HG02798 (cell line): ENCODE data around the gene TTC8.
"Not testable (repeated sequence)": the region's sequence is repeated elsewhere in the genome, so short reads cannot be mapped to it uniquely, and the experiment has no call there.

Experiments
- ATAC-seq: cut with Tn5 transposase; IDR thresholded peaks from one replicate; pipeline ENCODE4 v1.9.1; 2021; ENCODE audit warnings: mild to moderate bottlenecking; ENCODE audit not compliant: unreplicated experiment, poor library complexity

TTC8 gene

GRCh38 chr14:88821888-88822287 lies 2.6 kb upstream of the TTC8 start:
- no peak for ATAC-seq

DNA sequence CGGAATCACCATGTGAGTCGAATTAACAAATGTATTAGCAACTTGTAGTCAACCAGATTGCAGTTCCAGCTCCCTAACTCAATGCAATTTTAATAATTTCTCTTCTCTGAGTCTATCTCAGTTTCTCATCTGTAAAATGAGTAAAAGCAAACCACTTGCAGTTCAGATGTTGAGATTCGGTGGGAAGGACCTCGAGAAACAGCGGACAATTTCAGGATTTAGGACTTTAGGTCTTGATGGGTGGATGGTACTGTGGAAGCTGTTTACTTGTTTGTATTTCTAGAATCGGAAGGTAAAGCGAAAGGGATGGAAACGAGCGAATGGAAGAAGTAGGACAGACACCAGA lies 510 bp upstream of the TTC8 start:
- ATAC-seq: peak; percentile 3

DNA sequence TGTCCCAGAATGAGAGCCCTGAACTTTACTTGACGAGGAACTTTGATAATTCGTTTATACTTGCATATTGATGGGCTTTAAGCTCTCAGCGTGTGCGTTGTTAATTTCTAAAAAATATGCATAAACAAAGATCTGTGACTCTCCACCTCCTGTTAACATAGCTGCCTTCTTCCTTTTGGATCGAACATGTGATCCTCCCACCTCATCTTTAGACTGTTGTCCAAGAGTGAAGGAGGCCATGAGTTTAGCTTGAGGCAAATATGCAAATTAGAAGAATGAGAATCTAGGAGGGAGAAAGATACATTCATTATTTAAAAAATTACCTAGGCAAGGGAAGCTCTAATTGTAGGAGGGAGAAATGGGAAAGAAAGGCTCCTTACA lies 617 bp downstream of the TTC8 start:
- ATAC-seq: no peak

- ATAC-seq: no peak
These were observed 1.1 kb downstream of the TTC8 start for GRCh38 chr14:88825503-88825902.

- ATAC-seq: no peak
These were observed 4.7 kb downstream of the TTC8 start for GRCh38 chr14:88829188-88829587.

DNA sequence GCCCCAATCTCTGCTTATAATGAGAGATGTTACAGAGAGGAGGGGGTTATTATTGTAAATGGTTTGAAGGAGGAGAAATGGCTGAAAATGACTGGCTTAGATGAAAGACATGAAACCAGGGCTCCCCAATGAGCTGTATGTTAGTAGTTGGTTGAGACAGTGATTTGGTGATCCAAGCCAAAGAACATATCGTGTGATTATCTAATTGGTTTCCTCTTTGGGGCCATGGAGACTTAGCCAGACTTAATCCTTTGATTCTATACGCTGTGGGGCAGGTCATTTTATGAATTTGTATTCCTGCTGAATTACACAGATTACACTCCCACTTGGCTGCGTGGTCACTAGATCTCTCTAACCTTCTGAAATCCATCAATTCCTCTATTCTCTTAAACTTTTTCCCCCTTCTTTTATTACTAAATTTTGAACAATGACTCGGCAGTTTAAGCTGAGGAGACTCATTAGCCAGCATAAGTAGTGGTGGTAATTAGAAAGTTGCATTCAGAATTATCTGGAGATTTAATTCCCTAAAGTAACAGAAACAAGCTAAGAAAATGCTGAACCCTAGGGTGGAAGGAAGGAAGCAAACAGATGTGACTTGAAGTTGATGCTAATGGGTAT lies 5.3 kb downstream of the TTC8 start:
- ATAC-seq: no peak

DNA sequence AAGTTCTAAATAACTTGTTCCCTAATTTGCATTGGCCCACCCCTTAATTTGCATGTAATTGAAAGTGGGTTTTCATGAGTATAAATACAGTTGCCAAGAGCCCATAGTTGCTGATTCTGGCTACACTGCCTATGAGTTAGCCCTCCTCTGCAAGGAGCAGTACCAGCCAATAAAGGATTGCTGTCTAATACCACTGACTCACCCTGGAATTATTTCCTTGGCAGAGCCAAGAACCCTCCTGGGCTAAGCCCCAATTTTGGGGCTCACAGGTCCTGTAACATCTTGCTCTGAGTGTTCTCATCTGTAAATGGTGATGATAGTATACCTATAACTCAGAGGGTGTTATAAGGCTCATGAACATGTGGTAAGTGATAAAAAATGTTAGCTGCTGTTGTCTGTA lies 6.8 kb downstream of the TTC8 start:
- no peak for ATAC-seq

DNA sequence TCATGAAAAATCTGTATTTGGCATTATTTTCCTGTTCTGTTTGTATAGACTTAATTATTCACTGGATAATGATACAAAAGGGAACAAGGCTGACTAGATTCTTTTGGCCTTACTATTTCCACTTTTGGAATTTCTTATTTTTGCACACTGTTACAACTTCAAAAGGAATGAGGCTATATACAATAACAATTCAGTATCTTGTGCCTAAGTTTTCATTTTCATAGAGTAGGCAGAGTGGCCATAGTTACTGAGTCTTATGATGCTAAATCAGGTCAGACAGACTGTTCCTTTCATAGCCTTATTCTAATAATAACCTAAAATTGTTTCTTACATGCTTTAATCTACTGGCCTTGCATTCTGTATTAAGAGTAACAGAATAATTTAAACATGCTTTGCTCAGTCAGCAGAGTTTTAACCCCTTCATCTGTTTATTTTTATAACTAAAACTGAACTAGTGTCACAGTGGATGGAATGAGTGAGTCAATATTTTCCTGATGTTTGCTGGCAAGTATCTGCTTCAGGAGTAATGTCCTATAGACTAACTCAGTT lies 10.5 kb downstream of the TTC8 start:
- no peak for ATAC-seq

DNA sequence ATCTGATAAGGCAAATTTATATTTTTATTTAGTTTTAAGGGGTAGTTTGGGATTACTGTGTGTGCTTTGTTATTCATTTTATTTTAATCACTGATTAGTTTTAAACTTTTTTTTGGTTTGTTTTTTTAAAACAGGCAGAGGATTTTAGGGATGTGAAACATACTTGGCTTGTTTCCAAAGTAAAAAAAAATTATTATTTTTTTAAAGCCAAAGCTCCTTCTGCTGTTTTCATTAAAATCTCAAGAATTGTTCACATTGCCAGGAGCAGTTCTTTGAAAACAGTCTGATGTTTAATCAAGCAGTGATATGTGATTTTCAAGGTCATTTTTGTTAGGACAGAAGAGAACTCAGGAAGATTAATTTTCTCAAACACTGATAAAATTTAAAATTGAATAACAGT lies 11.2 kb downstream of the TTC8 start:
- no peak for ATAC-seq

DNA sequence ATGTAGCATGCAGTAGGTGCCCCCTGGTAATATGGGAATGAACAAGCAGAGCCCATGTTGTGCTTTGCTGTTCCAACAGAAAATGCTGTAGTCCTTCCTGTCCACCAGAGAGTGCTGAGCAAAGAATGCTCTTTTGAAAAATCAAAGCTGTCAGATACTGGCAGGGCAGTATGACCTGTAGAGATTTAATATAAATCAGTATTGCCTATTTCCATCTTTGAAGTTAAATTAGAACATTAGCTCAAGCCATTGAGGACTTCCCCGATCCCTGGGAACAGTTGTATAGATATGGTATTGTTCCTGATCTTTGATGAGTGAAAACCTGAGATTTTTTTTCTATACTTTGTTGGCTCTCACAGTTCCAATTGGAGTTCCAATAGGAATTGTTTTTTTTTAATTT lies 13.0 kb downstream of the TTC8 start:
- no peak for ATAC-seq

DNA sequence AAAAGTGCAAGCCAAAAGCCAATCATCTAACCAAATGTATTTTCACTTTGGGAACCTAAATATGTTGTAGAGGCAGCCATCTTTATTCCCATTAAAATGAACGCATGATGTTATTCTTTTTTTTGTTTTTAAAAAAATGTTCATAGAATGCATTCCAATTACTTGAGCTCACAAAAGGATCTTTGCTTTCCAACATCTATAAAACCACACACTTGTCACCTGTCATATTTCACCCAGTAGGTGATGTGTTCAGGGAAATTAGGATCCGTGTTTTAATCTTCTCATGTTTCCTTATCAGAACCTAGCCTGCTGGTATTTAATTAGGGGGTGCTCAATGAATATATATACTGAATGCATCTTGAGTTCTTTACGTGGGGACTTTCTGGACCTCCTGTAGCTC lies 13.6 kb downstream of the TTC8 start:
- ATAC-seq: no peak

GRCh38 chr14:88840926-88841325 lies 16.5 kb downstream of the TTC8 start:
- no peak for ATAC-seq

GRCh38 chr14:88841741-88842140 lies 17.3 kb downstream of the TTC8 start:
- ATAC-seq: no peak

DNA sequence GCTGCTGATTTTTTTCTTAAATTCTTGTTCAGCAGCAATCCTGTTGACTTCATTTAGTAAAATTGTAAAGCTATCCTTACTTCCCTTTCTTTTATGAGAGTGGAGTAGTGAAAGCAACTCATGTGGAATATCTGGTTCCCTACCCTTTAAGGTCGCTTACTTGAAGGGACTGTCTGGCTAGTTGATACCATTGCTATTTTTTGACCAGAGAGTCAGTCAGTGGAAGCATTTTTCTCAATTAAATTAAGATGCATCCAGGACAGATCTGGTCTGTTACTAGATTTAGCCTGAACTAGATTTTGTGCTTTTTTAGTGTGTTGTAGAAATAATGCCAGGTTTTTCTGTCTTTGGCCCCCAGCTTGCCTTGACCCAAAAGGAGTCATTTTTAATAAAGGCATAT lies 18.0 kb downstream of the TTC8 start:
- ATAC-seq: no peak

DNA sequence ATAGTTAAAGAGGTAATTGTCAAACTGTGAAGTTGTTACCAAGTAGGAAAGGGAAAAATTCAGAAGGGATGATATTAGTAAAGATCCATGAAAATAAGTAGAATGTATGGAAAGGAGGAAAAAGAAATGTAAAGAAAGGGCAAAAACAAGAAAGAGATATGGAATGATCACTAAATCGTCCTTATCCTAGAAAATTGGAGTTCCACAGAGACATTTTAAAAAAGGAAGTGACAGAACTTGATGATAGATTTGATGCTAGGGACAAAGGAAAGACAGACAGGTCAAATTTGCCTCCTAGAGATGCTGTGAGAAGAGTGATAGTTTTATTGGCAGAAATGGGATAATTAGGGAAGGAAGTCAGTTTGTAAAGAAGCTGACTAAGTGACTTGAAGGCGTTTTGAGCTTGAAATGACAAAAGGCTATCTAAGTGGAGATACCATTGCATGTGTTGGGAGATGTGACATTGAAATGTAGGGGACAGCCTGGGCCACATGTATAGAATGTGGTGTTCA lies 20.6 kb downstream of the TTC8 start:
- ATAC-seq: no peak

DNA sequence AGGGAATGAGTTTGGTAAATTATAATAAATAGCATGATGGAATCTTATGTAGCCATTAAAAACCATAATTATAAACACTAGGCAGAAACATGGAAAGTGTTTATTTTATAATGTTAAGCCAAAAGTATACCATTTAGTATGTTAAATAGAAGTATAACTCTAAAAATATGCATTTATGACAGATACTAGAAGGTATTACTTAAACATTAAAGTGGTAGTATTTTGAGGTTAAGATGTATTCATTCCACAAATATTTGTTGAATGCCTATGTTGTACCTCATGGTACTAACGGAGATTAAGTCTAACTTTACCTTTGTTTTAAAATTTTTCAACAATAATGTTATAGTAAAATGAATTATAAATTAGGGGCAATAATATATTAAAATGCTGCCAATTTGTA lies 24.1 kb downstream of the TTC8 start:
- no peak for ATAC-seq

DNA sequence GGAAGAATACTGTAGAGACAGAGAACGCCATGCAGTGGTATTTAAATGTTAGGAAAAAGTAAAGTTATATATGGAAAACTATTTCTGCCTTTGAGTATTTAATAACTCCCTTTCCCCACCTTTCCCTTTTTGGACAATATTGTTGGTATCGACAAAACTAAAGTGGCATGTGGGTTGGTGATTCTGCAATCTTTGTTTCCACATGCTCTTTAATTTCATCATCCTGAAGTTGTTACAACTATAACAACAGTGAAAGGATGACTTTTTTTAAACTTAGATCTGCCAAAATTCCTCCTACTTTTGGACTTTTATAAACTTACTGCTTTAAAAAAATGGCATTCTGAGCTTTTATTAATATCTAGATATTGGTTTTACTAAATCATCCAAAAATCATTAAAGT lies 25.3 kb downstream of the TTC8 start:
- no peak for ATAC-seq

- ATAC-seq: no peak
These were observed 27.1 kb downstream of the TTC8 start for GRCh38 chr14:88851587-88851986.

DNA sequence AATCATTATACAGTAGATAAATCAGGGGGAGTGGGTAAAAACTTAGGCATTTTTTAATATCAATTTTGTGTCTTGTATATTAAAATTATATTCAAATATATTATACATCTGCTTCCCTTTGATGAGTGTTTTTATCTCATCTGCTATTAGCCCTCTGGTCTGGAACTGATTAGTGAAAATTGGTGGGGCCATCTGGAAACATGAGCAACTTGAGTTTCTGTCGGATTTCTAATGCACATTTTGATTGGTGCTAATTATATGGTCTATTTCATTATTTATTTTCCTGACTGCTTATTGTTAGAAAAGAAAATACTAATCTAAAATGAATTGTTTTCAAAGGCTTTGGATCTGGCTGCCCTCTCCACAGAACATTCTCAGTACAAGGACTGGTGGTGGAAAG lies 28.2 kb downstream of the TTC8 start:
- no peak for ATAC-seq

GRCh38 chr14:88853129-88853528 lies 28.7 kb downstream of the TTC8 start:
- no peak for ATAC-seq

DNA sequence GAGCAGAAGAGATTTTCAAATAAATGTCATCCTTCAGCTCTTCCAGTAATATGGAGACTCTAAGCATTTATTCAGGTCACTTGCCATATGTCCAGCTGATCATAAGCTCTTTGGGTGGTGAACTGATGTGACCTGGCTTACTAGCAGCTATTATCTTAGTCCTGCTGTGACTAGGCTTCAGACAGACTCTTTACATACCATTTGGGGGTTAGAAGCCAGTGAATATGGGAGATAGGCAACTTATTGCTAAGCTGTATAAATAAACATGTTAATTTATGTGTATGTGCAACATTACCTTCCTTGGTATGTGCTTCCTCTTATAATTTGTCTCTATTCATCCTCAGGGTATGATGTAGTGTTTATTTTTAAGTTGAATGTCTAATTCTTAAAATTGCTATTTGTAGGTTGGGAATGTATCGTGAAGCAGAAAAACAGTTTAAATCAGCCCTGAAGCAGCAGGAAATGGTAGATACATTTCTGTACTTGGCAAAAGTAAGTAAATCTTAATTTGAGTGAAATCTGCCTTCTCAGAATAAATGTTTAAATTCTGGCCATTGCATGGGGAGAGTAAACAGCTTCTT lies 32.4 kb downstream of the TTC8 start:
- no peak for ATAC-seq

GRCh38 chr14:88857861-88858260 lies 33.4 kb downstream of the TTC8 start:
- not testable (repeated sequence) for ATAC-seq
